Mesenchymal stem cell (in vitro differentiated cells and primary cell): Measurements from ENCODE around the gene ST6GALNAC2.

ENCODE experiments used
- DNase-seq: peaks from one replicate; pipeline ENCODE4 v3.0.0-alpha.2; 2013
- H2AFZ ChIP-seq: one replicate; pipeline ENCODE4 v1.6.1; 2013; ENCODE audit warnings: low read depth, mild to moderate bottlenecking, control low read depth, inconsistent platforms, low read length, moderate library complexity
- H2AK5ac ChIP-seq: 2 replicates; pipeline ENCODE4 v1.6.1; 2013; ENCODE audit warnings: low read length, moderate library complexity, mild to moderate bottlenecking, inconsistent platforms; ENCODE audit not compliant: severe bottlenecking
- H2BK120ac ChIP-seq: one replicate; pipeline ENCODE4 v1.6.1; 2013; ENCODE audit warnings: low read depth, mild to moderate bottlenecking, inconsistent platforms, low read length, moderate library complexity
- H2BK12ac ChIP-seq, 2 experiments: one replicate each; pipeline ENCODE4 v1.6.1; 2013; ENCODE audit warnings: inconsistent platforms in 2 of 2, low read length in 2 of 2, mild to moderate bottlenecking in 2 of 2, moderate library complexity in 2 of 2, control low read depth in 1 of 2
- H2BK15ac ChIP-seq: one replicate; pipeline ENCODE4 v1.6.1; 2013; ENCODE audit warnings: mild to moderate bottlenecking, low read depth, inconsistent platforms; ENCODE audit not compliant: poor library complexity, severe bottlenecking
- H2BK5ac ChIP-seq: 2 replicates; pipeline ENCODE4 v1.6.1; 2013; ENCODE audit warnings: low read depth, mild to moderate bottlenecking, low read length, control low read depth, inconsistent platforms; ENCODE audit not compliant: poor library complexity, severe bottlenecking
- H3K14ac ChIP-seq, 2 experiments: one replicate each; pipeline ENCODE4 v1.6.1; 2013; ENCODE audit warnings: inconsistent platforms in 2 of 2, low read length in 2 of 2, control low read depth in 1 of 2, mild to moderate bottlenecking in 1 of 2, moderate library complexity in 1 of 2
- H3K18ac ChIP-seq, 2 experiments: one replicate each; pipeline ENCODE4 v1.6.1; 2013; ENCODE audit warnings: inconsistent platforms in 2 of 2, low read length in 2 of 2, control low read depth in 1 of 2, low read depth in 1 of 2, mild to moderate bottlenecking in 1 of 2
- H3K23ac ChIP-seq, 2 experiments: one replicate each; pipeline ENCODE4 v1.6.1; 2013; ENCODE audit warnings: inconsistent platforms in 2 of 2, low read length in 2 of 2, mild to moderate bottlenecking in 2 of 2, moderate library complexity in 2 of 2, control low read depth in 1 of 2
- H3K27ac ChIP-seq: 2 replicates; pipeline ENCODE4 v1.5.1; 2013; ENCODE audit warnings: mild to moderate bottlenecking, moderate library complexity, low read length, control low read depth, inconsistent platforms; ENCODE audit not compliant: poor library complexity, severe bottlenecking
- H3K27me3 ChIP-seq, 2 experiments: 2 replicates each; pipeline versions ENCODE4 v1.6.1 to v1.7.0; 2013; ENCODE audit warnings: low read length in 2 of 2, mild to moderate bottlenecking in 2 of 2, moderate library complexity in 2 of 2, control low read depth in 1 of 2, inconsistent platforms in 1 of 2; ENCODE audit not compliant: control insufficient read depth in 1 of 2, insufficient read depth in 1 of 2
- H3K36me3 ChIP-seq, 2 experiments: 2 replicates each; pipeline versions ENCODE4 v1.6.1 to v1.7.0; 2013; ENCODE audit warnings: low read length in 2 of 2, control low read depth in 1 of 2, inconsistent platforms in 1 of 2, low read depth in 1 of 2, mild to moderate bottlenecking in 1 of 2; ENCODE audit not compliant: insufficient read depth in 2 of 2, control insufficient read depth in 1 of 2
- H3K4ac ChIP-seq, 2 experiments: one replicate each; pipeline ENCODE4 v1.6.1; 2013; ENCODE audit warnings: inconsistent platforms in 2 of 2, low read length in 2 of 2, mild to moderate bottlenecking in 2 of 2, moderate library complexity in 2 of 2, control low read depth in 1 of 2, low read depth in 1 of 2
- H3K4me1 ChIP-seq: 2 replicates; pipeline ENCODE4 v1.6.1; 2013; ENCODE audit warnings: low read depth, low read length, control low read depth; ENCODE audit not compliant: control insufficient read depth, insufficient read depth
- H3K4me2 ChIP-seq: 2 replicates; pipeline ENCODE4 v1.6.1; 2013; ENCODE audit warnings: low read length, mild to moderate bottlenecking, inconsistent platforms; ENCODE audit not compliant: poor library complexity, severe bottlenecking
- H3K4me3 ChIP-seq, 2 experiments: 2 replicates each; pipeline versions ENCODE4 v1.5.1 to v1.7.0; 2013; ENCODE audit warnings: low read length in 2 of 2, mild to moderate bottlenecking in 2 of 2, control low read depth in 1 of 2, low read depth in 1 of 2; ENCODE audit not compliant: insufficient read depth in 1 of 2
- H3K79me1 ChIP-seq: replicated peaks from 2 replicates; pipeline ENCODE4 v1.6.1; 2013; ENCODE audit warnings: mild to moderate bottlenecking, control low read depth, low read length, inconsistent platforms; ENCODE audit not compliant: poor library complexity, severe bottlenecking
- H3K9ac ChIP-seq: 2 replicates; pipeline ENCODE4 v1.7.0; 2013; ENCODE audit warnings: mild to moderate bottlenecking, low read length, moderate library complexity
- H3K9me3 ChIP-seq: 2 replicates; pipeline ENCODE4 v1.7.0; 2013; ENCODE audit warnings: mild to moderate bottlenecking, low read length; ENCODE audit not compliant: control insufficient read depth
- H4K8ac ChIP-seq: one replicate; pipeline ENCODE4 v1.6.1; 2013; ENCODE audit warnings: inconsistent platforms, mild to moderate bottlenecking, low read length, moderate library complexity
- H4K91ac ChIP-seq: one replicate; pipeline ENCODE4 v1.6.1; 2013; ENCODE audit warnings: mild to moderate bottlenecking, low read length, inconsistent platforms
- WGBS: methylation state at CpG from one replicate; pipeline ENCODE4 v1.1.7; 2013; ENCODE audit warnings: mixed read lengths; 5-methylcytosine and 5-hydroxymethylcytosine counted together

Gene ST6GALNAC2

DNA sequence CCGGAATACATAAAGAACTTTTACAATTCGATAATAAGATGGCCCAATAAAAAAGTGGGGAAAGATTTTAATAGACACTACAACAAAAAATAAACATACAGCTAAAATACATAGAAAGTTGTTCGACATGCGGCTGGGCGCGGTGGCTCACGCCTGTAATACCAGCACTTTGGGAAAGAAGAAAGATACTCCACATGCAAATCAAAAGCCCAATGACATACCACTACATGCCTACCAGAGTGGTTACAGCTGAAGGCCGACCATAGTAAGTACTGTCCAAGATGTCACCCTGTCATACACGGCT is 36.5 kb downstream of the ST6GALNAC2 start:
- Histone ChIP-seq H2AFZ (no peak overlapping the region), H3K23ac (no peak overlapping the region), H4K91ac (no peak overlapping the region), H3K4me2 (no peak overlapping the region), H4K8ac (no peak overlapping the region), H2BK15ac (no peak overlapping the region), H3K27ac (no peak overlapping the region), H3K4ac (no peak overlapping the region), H3K4me3 (no peak overlapping the region), H2AK5ac (no peak overlapping the region), H3K18ac (no peak overlapping the region), H3K9me3 (no peaks in the 10 kb centered on the region), H3K9ac (peak overlapping the region; percentile 38), H3K14ac (no peak overlapping the region), H3K36me3 (peaks cover 0 to 9% of the 10 kb centered on the region in 2 experiments), H3K4me1 (peaks cover 34% of the 10 kb centered on the region), H2BK120ac (no peak overlapping the region), H3K27me3 (no peaks in the 10 kb centered on the region), H3K79me1 (no peaks in the 10 kb centered on the region), H2BK12ac (peak overlapping the region in 1 of 2 experiments; percentile 42), H2BK5ac (no peak overlapping the region)
- 96% methylated on average over 8 of the region's 9 CpGs for WGBS
- no peak for DNase-seq

DNA sequence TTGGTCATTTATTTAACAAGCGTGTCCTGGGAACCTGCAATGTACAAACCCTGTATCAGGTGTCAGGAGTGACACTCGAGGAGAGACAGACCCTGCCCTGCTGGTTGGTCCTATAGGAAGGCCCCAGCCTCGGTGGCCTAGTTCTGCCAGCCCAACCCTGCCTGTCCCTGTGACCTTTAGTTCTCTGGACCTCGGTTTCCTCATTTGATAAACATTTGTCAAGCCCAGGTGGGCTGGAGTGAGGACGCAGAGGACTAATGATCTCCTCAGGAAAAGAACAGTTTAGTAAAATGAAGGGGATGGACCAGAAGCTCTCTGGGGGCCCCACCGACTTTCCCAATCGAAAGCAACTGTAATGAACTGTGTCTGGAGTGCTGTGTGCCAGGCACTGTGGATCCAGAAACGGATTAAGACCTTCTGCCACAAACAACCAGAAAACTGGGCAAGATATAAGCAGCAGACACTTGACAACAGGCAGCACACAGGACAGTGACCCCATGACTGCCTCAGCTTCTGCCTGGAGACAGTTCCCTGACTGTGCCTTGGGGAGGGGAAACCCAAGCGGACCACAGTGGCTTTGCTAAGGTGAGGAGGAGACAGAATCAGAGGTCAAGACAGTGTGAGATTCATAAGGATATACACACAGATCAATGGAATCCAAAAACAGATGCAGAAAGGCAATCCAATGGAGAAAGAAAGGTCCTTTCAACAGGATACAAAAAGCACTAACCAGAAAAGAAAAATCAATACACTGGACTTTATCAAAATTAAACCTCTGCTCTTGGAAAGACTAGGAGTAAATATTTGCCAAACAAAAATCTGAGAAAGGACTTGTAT is 37.1 kb downstream of the ST6GALNAC2 start:
- Histone ChIP-seq H2BK15ac (peak overlapping the region; percentile 19), H3K9ac (peak overlapping the region; percentile 38), H2AFZ (no peak overlapping the region), H3K14ac (no peak overlapping the region), H2BK120ac (no peak overlapping the region), H3K4ac (peak overlapping the region; percentile 2 to 3), H3K79me1 (no peaks in the 10 kb centered on the region), H3K9me3 (no peaks in the 10 kb centered on the region), H2AK5ac (no peak overlapping the region), H3K27me3 (no peaks in the 10 kb centered on the region), H3K18ac (peak overlapping the region in 1 of 2 experiments; percentile 18), H2BK5ac (no peak overlapping the region), H3K36me3 (peaks cover 0 to 9% of the 10 kb centered on the region in 2 experiments), H3K4me2 (no peak overlapping the region), H3K23ac (no peak overlapping the region), H3K4me1 (peaks cover 38% of the 10 kb centered on the region), H4K91ac (peak overlapping the region; percentile 22), H3K4me3 (no peak overlapping the region), H4K8ac (no peak overlapping the region), H3K27ac (no peak overlapping the region), H2BK12ac (peak overlapping the region; percentile 18 to 56)
- 73% methylated on average over 9 of the region's 9 CpGs for WGBS
- peak; percentile 15 for DNase-seq

DNA sequence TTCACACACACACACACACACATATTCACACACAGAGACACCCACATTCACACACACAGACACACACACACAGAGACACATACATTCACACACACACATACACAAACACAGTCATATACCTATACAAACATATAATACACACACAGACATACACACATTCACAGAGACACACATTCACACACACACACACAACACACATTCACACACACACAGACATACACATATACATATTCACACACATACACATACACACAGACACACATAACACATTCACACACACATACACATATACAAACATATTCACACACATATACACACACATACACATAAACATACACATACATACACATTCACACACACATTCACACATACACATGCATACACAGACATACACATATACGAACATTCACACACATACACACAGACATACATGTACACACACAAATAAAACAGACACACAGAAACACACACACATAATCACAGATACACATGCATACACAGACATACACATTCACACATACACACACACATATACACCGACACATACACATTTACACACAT is 37.9 kb downstream of the ST6GALNAC2 start:
- H2BK12ac ChIP-seq, result peak overlapping the region in 1 of 2 experiments; percentile 84
- no peaks in the 10 kb centered on the region for H3K79me1 ChIP-seq
- no peak overlapping the region for H3K4ac ChIP-seq
- H2BK15ac ChIP-seq, result no peak overlapping the region
- H2BK120ac ChIP-seq, result no peak overlapping the region
- no peak overlapping the region for H3K4me3 ChIP-seq
- H4K8ac ChIP-seq, result no peak overlapping the region
- H3K18ac ChIP-seq, result peak overlapping the region in 1 of 2 experiments; percentile 75
- peaks cover 36% of the 10 kb centered on the region for H3K4me1 ChIP-seq
- H3K9ac ChIP-seq, result no peak overlapping the region
- H3K27ac ChIP-seq, result no peak overlapping the region
- H3K23ac ChIP-seq, result peak overlapping the region in 1 of 2 experiments; percentile 61
- H3K14ac ChIP-seq, result no peak overlapping the region
- H3K4me2 ChIP-seq, result no peak overlapping the region
- no peak overlapping the region for H2BK5ac ChIP-seq
- DNase-seq, result no peak
- H3K36me3 ChIP-seq, result peaks cover 0 to 6% of the 10 kb centered on the region in 2 experiments
- no peak overlapping the region for H2AFZ ChIP-seq
- 95% methylated on average over 2 of the region's 2 CpGs for WGBS
- H3K9me3 ChIP-seq, result no peaks in the 10 kb centered on the region
- H3K27me3 ChIP-seq, result peaks cover 0 to 3% of the 10 kb centered on the region in 2 experiments
- no peak overlapping the region for H4K91ac ChIP-seq
- H2AK5ac ChIP-seq, result no peak overlapping the region

DNA sequence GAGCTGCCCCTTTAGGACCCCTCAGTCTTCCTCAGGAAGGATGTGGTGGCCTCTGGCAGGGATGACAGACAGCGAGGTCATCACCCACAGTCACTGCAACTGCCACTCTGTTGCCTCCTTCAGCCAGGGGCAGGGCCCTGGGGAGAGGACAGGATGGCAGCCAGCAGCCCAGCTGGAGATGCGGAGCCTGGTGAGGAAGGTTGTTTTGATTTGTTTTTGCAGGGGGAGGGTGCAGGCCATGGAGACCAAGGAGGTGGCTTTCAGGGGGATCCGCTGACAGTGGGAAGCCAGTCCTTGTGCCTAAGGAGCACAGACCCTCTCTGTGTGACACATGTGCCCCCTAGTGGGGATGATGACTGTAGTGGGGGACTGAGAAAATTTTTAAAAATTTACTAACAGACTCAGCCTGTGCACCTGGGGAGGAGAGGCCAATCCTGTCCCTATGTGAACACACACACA is 38.4 kb downstream of the ST6GALNAC2 start:
- H3K27ac ChIP-seq, result no peak overlapping the region
- peak overlapping the region; percentile 30 for H2BK15ac ChIP-seq
- H3K4me2 ChIP-seq, result no peak overlapping the region
- H3K36me3 ChIP-seq, result peaks cover 2 to 6% of the 10 kb centered on the region in 2 experiments
- H3K4me3 ChIP-seq, result no peak overlapping the region
- WGBS, result 15% methylated on average over 3 of the region's 3 CpGs
- peak overlapping the region in 1 of 2 experiments; percentile 46 for H3K14ac ChIP-seq
- DNase-seq, result peak; percentile 80
- H3K4ac ChIP-seq, result peak overlapping the region; percentile 5 to 62
- no peak overlapping the region for H2BK5ac ChIP-seq
- peaks cover 36% of the 10 kb centered on the region for H3K4me1 ChIP-seq
- H3K23ac ChIP-seq, result peak overlapping the region in 1 of 2 experiments; percentile 11
- H3K79me1 ChIP-seq, result no peaks in the 10 kb centered on the region
- H3K27me3 ChIP-seq, result peaks cover 0 to 6% of the 10 kb centered on the region in 2 experiments
- no peaks in the 10 kb centered on the region for H3K9me3 ChIP-seq
- H2AK5ac ChIP-seq, result peak overlapping the region; percentile 12
- peak overlapping the region; percentile 98 to 99 for H2BK12ac ChIP-seq
- peak overlapping the region; percentile 64 for H3K9ac ChIP-seq
- H4K8ac ChIP-seq, result peak overlapping the region; percentile 24
- peak overlapping the region; percentile 75 to 97 for H3K18ac ChIP-seq
- no peak overlapping the region for H2AFZ ChIP-seq
- peak overlapping the region; percentile 71 for H2BK120ac ChIP-seq
- H4K91ac ChIP-seq, result peak overlapping the region; percentile 95
